NCI-H82 (cell line): Measurements from ENCODE around the gene PGP.

Source experiments
- DNase-seq: peaks from one replicate; lab custom pipeline; 2025; lab: John Stamatoyannopoulos, UW

The PGP gene

GRCh38 chr16:2165861-2166260 is 48.8 kb downstream of the PGP start:
- no peak for DNase-seq

DNA sequence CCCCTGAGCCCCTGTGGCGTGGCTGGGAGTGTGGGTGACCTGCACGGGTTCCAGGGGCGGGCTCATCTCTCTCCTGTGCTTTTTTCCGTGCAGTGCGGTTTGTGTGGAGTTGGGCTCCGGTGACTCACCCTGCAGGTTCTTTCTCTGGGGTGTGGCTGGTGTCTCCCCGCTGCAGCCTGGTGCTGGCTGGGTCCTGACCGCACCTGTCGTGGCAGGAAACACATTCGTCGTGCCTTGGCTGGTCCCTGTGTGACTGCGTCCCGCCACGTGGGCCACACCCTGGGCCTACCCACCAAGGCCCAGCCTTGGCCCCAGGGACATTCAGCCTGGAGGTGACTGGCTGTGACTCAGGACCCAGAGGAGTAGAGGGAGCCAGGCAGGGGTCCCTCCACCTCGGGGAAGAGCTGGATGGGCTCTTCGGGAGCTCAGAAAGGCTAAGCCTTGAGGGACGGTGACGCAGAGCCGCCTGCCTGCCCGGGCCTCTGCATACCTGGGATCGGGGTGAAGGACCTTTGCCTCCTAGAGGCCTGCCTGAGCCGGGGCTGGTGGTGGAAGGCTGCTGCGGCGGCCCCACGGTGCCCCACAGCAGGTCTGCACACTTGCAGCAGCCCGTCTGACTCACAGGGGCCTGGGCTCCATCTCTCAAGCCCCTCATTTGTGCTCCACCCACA is 51.3 kb downstream of the PGP start:
- no peak for DNase-seq

- DNase-seq: no peak
Observed at GRCh38 chr16:2162676-2163118, 51.9 kb downstream of the PGP start.

DNA sequence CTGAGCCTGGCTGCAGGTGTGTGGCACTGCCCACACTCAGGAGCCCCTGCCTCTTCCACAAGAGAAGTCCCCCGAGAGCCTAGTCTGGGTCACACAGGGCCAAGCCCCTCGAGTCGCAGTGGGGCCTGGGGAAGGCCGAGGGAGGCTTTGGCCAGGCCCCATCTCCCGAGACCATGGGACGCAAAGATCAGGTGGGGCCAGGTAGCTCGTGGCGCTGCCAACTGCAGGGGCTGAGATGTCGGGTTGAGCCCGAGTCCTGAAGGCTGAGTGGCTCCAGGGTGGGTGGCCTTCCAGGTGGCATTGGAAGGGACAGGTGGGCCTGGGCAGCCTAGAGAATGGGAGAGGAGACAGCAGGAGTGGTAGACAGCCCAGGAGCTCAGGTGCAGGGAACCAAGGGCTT is 52.7 kb downstream of the PGP start:
- no peak for DNase-seq
